Measurements from ENCODE around the gene URB2.
A peak's percentile ranks its signal among the peaks of the same experiment; 100 is the strongest.
"Not testable (repeated sequence)": the region's sequence is repeated elsewhere in the genome, so short reads cannot be mapped to it uniquely, and the experiment has no call there.

The URB2 gene

DNA sequence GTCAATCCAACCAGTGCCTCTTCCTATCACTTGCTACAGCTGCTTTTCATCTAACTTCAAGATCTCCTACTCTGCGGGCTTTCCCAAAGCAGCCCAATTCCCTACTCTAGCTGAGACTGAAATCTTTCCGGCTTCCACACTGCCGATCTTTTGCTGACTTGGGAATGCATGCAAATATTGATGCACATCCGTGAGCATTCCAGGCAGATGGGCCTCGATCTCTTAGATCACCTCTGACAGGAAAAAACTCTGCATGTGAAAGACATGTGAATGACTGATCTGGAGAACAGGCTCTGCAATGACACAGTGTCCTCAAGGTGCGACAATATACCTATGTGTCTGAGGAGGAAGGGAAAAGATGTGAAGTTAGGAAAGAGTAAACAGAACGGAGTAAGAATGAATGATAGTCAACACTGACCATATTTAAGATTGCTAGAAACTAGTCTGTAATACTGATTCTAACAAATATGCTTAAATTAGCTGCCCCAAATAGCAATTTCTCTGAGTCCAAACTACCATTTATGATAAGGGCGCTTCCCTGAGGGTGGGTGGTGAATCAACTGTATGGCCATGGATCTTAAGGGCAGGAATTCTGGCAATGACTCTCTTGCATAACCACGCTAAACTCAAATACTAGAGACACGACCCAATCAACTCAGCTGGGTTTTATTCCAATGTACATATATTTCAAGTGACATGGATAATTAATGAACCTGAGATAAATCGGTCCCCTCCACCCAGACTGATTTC lies 8.5 kb upstream of the URB2 start:
- DNase-seq: no peak

DNA sequence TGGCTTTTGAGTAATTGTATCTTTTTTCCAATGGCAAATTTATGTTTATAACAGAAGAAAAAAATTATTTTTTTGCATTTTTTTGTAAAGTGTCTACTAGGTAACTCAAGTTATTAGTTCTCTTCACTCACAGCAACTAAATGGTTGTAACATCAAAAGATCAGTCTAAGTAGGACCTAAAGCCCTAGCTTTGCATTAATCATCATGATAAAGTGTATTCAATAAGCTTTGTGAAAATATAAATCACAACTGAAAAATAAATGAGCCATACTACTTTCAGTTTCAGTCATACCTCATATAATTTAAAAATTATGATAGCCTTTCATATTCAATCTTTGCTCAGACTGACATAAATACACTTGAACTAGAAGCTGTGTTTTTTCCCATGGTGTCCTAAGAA lies 7.0 kb upstream of the URB2 start:
- DNase-seq: no peak

DNA sequence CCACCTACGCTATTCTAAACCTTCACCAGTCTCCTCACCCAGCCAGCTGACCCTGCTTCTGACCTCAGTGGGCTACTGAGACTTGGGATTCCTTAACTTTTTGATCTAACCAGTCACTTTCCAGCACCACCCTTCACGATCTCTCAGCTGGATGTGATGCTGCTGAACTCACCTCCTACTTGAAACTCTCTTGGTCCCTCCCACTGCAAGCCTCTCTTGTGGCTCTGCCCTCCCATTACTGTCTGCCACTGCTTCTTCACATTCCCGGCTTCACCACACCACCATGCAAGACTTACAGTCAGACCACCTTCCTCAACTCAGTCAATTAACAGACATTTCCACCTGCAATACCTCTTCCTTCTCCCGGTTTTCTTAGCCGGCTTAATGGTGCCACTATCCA lies 6.4 kb upstream of the URB2 start:
- no peak for DNase-seq

DNA sequence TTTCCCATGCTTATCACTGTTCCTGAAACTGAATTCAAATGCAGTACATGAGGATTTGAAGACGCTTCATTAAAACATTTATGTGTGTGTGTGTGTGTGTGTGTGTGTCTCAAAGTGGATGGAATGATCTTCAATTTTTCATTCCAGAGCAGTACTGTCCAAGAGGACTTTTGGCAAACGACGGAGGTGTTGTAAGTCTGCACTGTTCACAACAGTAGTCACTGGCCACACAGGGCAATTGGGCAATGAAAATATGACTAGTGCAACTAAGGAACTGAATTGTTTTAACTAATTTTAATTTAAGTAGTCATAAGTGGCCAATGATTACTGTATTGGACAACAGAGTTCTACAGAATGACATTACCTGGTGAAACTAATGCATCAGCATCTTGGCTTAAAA lies 5.2 kb upstream of the URB2 start:
- no peak for DNase-seq

DNA sequence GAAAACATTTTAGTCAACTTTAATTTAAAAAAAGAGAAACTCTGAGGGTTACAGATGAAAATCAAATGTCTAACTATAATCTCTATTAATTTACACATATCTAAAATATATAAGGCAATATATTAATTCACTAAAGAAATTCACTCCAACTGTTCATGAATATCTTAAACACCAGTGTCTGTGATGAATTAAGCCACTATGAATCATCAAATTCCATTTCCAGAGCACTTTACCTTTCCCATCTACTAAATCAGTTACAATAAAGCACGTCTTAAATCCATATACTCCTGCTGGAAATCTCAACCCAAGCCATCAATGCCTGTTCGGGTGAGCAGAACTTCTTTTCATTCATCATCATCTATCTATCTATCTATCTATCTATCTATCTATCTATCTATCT lies 4.4 kb upstream of the URB2 start:
- no peak for DNase-seq

DNA sequence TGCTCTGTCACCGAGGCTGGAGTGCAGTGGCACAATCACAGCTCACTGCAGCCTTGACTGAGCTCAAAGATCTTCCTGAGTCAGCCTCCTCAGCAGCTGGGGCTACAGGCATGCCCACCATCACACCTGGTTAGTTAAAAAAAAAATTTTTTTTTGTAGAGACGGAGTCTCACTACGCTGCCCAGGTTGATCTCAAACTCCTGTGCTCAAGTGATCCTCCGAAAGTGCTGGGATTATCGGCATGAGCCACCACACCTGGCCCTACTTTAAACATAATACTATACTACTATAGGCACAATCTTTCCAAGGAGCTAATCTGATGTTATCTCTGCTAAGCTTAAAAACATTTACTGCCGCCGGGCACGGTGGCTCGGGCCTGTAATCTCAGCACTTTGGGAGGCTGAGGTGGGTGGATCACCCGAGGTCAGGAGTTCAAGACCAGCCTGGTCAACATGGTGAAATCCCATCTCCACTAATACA lies 3.4 kb upstream of the URB2 start:
- DNase-seq: not testable (repeated sequence)

DNA sequence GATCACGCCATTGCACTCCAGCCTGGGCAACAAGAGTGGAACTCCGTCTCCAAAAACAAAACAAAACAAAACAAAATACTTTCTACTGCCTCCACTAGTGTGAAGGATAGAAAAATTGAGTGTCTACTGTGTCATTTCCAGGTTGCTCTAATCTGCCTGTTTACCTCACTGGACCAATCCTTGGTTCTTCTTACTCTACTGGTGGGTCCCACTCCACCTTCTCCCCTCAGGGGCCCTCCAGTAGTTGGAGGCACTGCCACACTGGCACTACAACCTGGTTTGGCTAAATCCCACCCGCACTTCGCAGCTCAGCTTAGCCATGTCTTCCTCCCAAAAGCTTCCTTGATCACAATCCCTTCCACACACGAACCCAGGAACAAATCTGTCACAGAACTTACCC lies 2.8 kb upstream of the URB2 start:
- DNase-seq: no peak

DNA sequence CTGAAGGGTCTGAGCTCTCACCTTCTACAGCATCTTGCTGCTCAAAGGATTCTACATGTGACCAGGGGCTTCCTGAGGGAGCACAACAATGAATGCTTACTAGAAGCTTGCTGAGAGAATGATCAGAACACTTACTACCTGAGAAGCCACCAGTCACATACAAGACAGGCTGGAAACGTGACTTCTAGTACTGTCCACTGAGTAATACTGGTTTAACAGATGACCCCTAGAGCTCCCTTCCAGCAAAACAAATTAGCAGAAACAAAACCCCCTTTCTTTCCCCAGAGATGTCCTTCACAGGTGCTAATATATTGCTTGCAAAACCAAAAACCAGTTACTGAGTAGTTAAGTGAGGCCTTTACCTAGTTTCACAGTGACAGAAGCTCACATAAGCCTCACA lies 2.2 kb upstream of the URB2 start:
- DNase-seq: no peak

DNA sequence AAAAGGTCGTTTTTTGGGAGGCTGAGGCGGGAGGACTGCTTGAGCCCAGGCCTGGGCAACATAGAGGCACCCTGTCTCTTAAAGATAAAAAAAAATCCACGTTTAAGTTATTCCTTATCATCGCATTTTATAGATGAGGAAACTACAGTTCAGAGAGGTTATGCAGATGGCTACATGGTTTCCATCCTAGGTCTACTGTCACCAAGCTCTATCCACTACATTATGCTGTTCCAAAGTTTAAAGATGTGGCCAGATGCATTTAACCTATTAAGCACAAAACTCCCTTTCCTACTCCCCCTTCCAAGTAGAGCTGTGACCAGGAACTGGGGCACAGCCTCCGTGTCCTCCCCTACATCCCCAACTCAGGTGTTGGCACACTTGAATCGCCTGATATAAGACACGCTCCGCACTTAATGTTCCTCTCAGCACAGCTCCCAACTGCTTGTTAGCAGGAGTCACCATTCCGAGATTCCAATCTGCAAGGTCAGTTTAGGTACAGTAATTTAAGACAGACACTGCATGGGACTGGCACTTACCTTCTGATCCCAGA lies 1.5 kb upstream of the URB2 start:
- no peak for DNase-seq

DNA sequence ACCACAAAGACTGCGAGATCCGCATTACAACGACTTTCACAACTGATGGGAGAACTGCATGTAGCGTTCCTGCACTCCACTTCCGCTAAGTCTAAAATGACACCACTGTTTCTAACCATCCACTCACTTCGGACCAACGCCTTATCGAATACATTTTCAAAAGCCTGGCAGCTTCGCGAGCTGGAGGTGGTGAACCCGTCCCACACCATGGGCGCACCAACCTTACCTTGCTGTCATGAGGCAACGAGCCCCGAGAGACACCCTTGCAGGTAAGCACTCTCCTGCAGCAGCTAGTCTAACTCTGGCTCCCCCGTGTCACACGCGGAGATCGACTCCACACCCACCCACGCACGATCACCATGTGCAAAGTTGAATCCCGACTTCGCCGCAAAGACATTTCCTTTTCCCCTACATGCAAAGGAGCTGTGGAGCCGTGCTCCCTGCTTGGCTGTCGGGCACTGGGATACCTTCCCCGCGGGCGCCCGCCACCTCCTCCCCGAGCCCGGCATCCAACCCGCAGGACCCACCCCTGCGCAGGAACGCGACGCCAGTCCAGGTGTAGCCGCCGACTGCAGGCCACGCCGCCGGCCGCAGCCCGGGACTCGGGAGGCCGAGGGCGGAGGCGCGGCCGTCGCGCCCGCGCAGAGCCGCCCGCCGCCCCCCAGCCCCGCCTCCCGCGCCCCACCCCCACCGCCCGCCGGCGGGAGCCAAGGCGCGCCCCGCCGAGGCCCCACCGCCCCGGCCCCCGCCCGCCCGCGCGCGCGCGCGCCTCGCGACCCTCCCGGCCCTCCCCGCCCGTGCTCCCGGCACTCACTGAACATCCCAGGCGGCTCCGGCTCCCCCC lies 754 bp upstream of the URB2 start:
- peak; percentile 56 to 60 for DNase-seq

DNA sequence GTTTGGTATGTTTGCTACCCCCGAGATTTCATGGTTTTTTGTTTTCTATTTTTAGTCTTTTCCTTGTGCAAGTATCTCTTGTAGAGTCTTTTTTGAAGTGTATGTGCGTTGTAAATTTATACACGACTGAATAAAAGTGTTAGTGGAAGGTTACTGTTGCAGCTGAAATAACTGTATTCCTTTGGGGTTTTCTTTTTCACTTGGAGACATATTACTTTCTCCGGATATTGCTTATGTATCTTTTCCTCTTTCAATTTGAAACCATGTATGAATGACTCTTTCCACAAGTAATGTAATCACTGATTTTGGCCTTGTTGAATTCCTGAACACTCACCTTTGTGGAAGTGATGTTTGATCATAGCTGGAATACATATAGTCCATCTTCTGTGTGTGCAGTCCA lies 956 bp downstream of the URB2 start:
- no peak for DNase-seq

DNA sequence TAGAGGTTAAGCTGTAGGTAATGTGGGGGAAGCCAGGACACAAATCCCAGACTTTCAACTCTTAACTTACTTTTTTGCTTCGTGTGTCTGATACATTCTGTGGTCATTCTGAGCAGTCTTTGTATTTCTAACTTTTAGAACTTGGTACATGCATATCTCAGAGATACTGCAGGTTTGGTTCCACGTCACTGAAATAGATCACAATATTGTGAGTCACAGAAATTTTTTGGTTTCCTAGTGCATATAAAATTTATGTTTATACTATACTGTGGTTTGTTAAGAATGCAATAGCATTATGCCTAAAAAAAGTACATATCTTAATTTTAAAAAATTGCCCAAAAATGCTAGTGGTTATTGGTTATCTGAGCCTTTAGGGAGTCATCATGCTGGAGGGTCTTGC lies 3.2 kb downstream of the URB2 start:
- no peak for DNase-seq

DNA sequence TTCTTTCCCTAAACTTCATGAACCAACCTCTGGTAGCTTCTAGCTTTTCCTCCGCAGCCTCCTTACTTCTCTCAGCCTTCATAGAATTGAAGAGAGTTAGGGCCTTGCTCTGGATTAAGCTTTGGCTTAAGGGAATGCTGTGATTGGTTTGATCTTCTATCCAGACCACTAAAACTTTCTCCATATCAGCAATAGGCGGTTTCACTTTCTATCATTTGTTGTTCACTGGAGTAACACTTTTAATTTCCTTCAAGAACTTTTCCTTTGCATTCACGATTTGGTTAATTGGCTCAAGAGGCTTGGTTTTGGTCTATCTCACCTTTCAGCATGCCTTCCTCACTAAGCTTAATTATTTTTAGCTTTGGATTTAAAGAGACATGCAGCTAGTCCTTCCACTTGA lies 5.1 kb downstream of the URB2 start:
- DNase-seq: no peak

DNA sequence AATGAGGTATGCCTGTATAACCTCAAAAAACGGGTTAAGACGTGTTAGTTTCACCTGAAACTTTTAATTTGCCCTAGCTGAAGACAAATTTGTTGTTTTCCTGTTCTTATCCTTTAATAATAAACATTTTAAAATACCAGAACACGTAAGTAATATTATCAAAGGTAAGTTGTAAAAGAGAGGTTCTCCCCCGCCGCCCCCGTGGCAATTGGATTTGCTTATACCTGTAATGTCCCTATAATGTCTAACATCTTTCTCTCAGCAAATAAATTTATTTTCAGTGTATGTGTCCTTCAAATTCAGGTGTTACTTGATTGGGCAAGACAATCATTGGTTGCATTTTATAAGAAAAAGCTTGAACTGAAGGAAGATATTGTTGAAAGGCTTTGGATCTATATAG lies 5.9 kb downstream of the URB2 start:
- no peak for DNase-seq

DNA sequence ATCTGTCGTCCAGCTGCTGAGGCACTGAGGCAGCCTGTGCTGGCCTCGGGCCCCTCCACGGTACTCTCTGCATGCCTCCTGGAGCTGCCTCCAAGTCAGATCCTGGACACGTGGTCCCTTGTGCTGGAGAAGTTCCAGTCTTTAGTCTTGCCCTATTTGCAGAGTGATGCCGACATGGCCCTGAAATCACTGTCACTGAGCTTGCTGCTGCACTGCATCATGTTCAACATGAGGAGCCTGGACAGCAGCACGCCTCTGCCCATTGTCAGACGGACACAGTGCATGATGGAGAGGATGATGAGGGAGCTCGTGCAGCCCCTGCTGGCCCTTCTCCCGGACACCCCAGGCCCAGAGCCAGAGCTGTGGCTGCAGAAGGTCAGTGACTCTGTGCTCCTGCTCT lies 10.0 kb downstream of the URB2 start:
- DNase-seq: no peak

DNA sequence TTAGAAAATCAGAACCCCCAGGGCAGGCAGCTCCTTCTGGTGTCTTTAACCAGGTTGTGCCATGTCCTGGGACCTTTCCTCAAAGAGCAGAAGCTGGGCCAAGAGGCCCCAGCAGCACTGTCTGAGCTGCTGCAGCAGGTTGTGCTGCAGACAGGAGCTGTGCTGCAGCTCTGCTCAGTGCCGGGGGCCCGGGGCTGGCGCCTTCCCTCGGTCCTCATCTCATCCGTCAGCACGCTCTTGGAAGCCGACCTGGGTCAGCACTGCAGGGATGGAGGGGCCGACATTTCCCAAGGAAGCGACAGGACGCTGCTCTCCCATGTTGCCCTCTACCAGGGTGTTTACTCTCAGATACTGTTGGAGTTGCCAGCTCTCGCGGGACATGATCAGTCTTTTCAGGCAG lies 11.7 kb downstream of the URB2 start:
- DNase-seq: no peak

DNA sequence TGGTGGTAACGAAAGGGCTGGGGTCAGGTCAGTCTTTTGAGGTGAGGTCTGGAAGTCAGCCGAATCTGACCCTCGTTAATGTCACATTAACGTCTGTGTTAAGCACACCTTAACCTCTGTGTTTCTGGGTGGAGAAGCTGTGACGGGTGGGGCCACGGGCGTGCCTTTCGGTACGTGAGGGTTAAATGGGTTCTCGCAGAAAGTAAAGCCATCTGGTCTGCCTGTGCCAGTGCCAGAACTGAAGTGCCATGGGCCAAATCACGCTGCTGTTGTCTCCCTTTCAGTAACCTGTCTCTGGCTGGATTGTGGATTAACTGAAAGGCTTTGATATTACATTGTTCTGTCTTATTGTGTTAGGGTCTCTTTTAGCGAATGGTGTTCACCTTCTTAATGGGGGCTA lies 14.4 kb downstream of the URB2 start:
- no peak for DNase-seq

DNA sequence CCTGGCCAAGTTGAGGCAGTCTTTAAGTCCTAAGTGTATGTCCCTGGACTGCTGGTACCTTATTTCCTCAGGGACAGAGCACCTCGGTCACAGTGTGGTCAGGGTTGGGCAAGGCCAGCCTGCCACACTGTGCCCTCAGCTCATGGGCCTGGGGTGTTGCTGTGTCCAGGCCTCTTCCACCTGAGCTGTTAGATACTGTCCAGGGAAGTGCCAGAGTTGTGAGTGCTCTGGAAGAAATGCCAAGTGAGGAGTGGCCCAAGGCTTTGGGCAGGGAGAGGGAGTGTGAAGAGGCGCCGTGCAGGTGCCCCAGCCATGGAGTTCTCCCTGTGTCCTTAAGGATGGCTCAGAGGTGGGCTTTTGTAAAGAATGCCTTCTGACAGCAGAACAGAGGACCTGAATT lies 15.3 kb downstream of the URB2 start:
- DNase-seq: no peak

DNA sequence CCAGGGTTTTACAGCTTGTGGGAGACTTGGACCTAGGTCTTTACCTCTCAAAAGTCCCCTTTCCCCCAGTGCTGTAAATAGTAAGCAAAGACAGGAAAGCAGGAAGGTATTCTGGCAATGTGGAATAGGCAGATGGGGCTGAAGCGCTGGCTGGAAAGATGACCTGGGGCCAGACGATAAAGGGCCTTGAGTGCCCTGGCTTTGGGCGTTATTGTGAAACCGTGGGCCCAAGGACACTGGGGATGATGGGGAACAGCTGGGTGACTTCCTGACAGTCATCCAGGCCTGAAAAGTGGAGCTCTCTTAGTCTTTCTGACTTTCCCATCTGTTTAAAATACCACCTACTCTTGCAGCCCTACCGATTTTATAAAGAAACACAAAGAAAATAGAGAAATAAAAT lies 16.3 kb downstream of the URB2 start:
- no peak for DNase-seq

DNA sequence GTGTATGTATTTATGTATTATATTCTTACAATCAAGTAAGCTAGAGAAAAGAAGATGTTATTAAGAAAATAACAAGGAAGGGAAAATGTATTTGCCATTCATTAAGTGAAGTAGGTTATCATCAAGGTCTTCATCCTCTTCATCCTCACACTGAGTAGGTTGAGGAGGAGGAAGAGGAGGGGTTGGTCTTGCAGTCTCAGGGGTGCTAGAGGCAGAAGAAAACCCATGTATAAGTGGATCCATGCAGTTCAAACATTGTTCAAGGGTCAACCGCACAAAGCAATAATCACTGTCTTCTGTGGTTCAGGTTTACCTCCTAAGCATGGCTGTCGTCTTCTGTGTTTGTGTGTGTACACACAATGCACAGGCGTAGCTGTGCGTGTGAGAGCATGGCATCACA lies 16.9 kb downstream of the URB2 start:
- no peak for DNase-seq

DNA sequence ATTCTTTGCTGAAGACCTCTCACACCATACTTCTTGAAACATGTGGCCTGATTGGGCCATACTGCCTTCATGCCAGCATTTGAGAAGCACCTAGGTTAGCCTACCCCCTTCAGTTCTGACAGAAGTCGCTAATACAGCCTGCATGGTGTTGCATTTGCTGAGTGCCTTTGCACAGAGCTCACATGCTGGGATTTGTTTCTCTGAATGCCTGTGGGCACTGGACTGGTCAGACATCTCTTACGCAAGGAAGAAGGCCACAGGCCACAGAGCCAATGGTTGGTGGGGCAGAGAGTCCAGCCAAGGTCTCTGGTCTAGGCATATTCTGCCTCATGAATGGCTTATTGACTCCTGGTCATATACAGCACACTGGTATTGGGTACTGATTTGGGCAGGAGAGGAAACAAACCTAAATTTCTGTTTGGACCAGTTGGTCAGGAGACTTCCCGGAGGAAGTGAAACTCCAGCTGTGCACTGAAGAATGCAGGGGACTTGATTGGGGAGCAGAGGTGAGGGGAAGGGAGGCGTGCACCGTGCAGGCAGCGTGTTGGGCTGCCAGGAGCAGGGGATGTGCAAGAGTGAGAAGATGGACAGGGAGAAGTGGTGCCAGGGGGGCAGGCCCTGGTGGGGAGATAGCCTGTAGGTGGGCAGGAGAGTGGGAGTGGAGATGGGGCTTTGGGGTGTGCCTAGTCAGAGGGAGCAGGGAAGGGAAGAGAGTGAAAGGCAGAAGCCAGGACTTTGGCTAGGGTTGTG lies 18.1 kb downstream of the URB2 start:
- DNase-seq: no peak

DNA sequence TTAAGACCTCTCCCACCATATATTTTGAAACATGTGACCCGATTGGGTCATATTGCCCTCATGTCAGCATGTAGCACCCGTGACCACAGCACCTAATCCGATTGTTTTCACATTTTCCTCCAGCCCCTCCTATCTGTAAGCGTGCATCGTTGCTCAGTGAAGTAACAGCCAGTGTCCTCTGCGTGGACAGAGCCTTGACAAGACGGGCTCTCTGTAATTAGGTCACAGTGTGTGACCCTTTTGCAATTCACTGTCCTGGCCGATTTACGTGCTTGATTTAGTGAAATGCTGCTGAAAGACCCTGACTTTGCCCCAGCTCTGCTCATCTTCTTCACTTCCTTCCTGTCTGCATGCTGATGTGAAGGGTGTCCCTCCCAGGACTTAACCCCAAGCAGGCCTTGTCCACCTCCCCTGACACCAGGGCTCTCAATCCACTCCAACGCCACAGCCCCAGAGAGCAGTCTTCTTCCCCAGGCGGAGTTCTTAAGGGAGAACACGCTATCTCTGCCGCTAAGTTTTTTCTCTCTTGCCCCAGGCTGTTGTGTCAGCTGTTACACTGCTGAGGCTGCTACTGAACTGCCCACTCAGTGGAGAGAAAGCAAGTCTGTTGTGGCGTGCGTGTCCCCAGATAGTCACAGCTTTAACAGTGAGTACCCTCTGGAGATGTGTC lies 19.4 kb downstream of the URB2 start:
- DNase-seq: no peak

DNA sequence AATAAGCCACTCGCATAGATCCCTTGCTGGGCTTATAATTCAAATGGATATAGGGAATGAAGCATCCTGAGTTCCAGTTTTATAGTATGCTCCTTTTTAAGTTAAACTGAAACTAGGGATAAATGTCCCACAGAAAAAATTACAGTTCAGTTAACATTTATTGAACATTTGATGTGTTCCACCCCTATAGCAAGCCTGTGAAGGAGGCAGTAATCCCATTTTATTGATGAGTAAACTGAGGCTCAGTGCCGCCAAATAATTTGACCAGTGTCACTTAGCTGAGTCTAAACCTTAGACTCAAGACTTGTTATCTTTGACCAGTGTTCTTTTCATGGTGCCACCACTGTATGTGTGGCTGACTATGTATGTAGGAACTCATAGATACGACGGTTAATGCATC lies 22.4 kb downstream of the URB2 start:
- DNase-seq: no peak
